ENCODE results near the gene MSLN.

GRCh38 chr16:734208-734980 is 26.1 kb upstream of the MSLN start:
- TF ChIP-seq CTCF (conservative IDR thresholded peaks at IDR 0.05) (no peak), ZFX (IDR thresholded peaks at IDR 0.05) (no peak)
